WTC11 (cell line): ENCODE data around the gene JADE2.

Source experiments
- CREB1 ChIP-seq: sonication (generic); formaldehyde crosslinking; IDR thresholded peaks from 2 replicates; pipeline ENCODE4 v1.8.0; 2023; ENCODE audit warnings: mild to moderate bottlenecking, missing genetic modification reagents
- CTCF ChIP-seq: fragments of 200-600 bp; IDR thresholded peaks from 2 replicates; pipeline ENCODE4 v1.8.0; 2022; ENCODE audit warnings: antibody characterized with exemption
- ELF4 ChIP-seq: sonication (generic); formaldehyde crosslinking; IDR thresholded peaks from 2 replicates; pipeline ENCODE4 v1.8.1; 2022; ENCODE audit warnings: low read depth, mild to moderate bottlenecking, moderate library complexity, missing genetic modification reagents
- ESRRA ChIP-seq: sonication (generic); formaldehyde crosslinking; IDR thresholded peaks from 2 replicates; pipeline ENCODE4 v1.8.1; 2022; ENCODE audit warnings: mild to moderate bottlenecking, missing genetic modification reagents, borderline replicate concordance
- FOXP4 ChIP-seq: sonication (generic); formaldehyde crosslinking; IDR thresholded peaks from 2 replicates; pipeline ENCODE4 v1.8.0; 2022; ENCODE audit warnings: mild to moderate bottlenecking, missing genetic modification reagents
- IRF1 ChIP-seq: sonication (generic); formaldehyde crosslinking; IDR thresholded peaks from 2 replicates; pipeline ENCODE4 v1.8.0; 2023; ENCODE audit warnings: missing genetic modification reagents
- MXD4 ChIP-seq: fragments of 250-450 bp; sonication (Bioruptor Pico); IDR thresholded peaks from 2 replicates; pipeline ENCODE4 v1.8.0; 2021; ENCODE audit warnings: mild to moderate bottlenecking, moderate library complexity, borderline replicate concordance
- TP53 ChIP-seq: sonication (generic); formaldehyde crosslinking; IDR thresholded peaks from 2 replicates; pipeline ENCODE4 v1.8.1; 2023; ENCODE audit warnings: mild to moderate bottlenecking, missing genetic modification reagents

- TF ChIP-seq ELF4 (no peak), FOXP4 (no peak), IRF1 (CRISPR knock-in tag) (no peak), CTCF (no peak), MXD4 (no peak), ESRRA (CRISPR knock-in tag) (no peak), TP53 (no peak), CREB1 (no peak)
Measured at GRCh38 chr5:134524826-134525682, at the start of gene JADE2.
